Astrocyte of the spinal cord (primary cell): ENCODE results near the gene C1orf159.

Source experiments
- DNase-seq: peaks from one replicate; pipeline ENCODE4 v3.0.0; 2011; ENCODE audit warnings: low read depth, low spot score
- H3K4me3 ChIP-seq: 2 replicates; pipeline ENCODE4 v1.5.1; 2011; ENCODE audit warnings: low read depth, mild to moderate bottlenecking, low read length, moderate library complexity
- in situ Hi-C: cut with HindIII; loops from 2 replicates; pipeline ENCODE4 v1.10.0; 2017; ENCODE audit warnings: low sequenced_read_pairs
- TF ChIP-seq, protein P1 (sequence below): IDR thresholded peaks from 2 replicates; pipeline ENCODE4 v1.5.1; 2012; ENCODE audit warnings: low read depth, mild to moderate bottlenecking, low read length, inconsistent platforms

The C1orf159 gene

DNA sequence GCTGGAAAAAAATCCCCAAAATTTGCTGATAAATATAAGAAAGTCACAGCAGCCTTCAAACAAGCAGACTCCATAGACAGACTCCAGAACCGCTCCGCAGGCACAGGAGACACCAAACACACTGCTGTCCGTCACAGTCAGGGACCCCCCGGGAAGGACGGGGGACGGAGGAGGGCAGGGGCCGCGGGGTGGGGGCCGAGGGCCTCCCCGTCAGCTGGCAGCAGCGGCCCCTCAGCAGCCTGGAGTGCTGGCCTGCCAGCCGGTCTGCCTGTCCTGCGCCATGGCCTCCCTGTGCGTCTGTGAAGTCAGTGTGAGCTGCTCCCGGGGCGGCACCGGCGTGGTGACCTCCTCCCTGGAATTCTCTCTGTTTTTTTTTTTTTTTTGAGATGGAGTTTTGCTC lies 10.1 kb upstream of the C1orf159 start:
- TF ChIP-seq, protein P1, sequence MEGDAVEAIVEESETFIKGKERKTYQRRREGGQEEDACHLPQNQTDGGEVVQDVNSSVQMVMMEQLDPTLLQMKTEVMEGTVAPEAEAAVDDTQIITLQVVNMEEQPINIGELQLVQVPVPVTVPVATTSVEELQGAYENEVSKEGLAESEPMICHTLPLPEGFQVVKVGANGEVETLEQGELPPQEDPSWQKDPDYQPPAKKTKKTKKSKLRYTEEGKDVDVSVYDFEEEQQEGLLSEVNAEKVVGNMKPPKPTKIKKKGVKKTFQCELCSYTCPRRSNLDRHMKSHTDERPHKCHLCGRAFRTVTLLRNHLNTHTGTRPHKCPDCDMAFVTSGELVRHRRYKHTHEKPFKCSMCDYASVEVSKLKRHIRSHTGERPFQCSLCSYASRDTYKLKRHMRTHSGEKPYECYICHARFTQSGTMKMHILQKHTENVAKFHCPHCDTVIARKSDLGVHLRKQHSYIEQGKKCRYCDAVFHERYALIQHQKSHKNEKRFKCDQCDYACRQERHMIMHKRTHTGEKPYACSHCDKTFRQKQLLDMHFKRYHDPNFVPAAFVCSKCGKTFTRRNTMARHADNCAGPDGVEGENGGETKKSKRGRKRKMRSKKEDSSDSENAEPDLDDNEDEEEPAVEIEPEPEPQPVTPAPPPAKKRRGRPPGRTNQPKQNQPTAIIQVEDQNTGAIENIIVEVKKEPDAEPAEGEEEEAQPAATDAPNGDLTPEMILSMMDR, result no peak
- DNase-seq, result no peak
- no peak overlapping the region for H3K4me3 ChIP-seq
- in situ Hi-C loops, result no loop called here

DNA sequence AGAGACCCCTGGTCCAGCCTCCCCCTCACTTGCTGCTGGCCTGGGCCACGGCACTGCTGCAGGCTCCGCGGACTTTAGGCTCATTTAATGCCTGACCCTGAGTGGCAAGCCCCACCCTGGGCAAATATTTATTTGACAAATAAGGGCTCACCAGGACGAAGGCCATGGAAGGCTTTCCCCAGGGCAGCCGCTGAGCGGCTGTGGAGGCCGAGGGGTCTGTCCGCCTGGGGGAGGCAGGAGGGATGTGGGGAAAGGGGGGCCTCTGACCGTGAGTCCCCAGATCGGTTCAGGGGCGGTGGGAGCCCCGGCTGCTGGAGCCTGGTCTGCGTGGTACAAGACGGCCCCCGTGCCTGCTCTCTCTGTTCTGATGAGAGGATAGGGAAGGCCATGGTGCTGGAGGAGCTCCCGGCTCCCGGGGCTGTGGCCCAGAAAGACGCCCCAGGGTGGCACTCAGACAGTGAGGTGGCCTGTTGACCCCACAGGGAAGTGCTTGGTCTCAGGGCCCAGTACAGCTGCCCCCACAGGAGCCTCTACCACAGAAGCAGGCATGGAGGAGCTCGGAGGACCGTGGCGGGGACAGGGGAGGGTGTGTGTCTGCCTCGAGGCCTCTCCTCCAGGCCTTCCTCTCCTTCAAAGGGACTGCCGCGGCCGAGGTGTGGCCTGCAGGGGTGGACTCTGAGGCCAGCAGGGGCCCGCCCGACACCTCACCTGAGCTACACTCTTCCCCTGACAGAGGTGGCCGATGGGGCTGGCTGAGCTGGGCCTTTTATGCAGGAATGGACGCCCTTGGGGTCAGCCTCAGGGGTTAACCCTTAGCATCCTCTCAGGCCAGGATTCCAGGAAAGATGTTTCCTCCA lies 9.1 kb upstream of the C1orf159 start:
- DNase-seq, result no peak
- no peak overlapping the region for H3K4me3 ChIP-seq
- in situ Hi-C loops, result no loop called here
- TF ChIP-seq, protein P1, result no peak

DNA sequence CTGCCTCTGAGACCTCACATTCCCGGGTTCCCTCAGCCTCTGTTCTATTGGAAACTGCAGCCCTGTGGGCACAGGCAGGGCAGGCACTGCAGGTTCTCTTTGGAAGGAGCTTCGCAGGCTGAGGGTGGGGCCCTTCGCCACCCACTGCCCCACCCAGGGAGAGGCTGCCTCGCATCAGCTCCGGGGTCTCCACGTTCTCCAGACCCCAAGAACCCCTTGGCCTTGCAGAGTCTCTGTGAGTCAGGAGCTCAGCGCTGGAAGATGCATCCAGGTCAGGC lies 8.6 kb upstream of the C1orf159 start:
- TF ChIP-seq, protein P1, result no peak
- no peak for DNase-seq
- in situ Hi-C loops, result no loop called here
- H3K4me3 ChIP-seq, result no peak overlapping the region

DNA sequence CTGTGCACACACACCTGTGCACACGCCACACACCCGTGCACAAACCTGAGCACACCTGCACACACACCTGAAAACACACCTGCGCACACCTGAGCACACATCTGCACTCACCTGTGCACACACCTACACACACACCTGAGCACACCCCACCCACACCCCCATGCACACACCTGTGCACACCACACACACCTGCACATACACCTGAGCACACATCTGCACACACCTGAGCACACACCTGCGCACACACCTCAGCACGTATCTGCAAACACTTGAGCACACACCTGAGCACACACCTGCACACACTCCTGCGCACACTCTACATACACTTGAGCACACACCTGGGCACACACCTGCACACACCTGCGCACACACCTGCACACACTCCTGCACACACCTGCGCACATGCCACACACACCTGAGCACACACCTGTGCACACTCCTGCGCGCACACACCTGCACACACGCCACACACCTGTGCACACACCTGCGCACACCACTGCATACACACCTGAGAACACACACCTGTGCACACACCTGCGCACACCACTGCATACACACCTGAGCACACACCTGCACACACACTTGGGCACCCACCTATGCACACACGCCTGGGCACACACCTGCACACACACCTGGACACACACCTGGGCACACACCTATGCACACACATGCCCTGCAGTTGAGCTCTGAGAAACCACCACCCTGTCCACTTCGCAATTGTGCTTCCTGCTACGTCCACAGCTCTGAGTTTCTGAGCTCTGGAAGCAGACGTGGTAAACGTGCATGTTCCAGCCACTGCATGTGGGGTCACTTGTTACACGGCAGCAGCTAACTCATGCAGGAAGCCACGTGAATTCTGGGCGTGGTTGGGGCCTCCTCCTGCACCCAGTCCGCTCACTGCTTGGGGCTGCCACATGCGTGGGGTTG lies 8.0 kb upstream of the C1orf159 start:
- H3K4me3 ChIP-seq, result no peak overlapping the region
- TF ChIP-seq, protein P1, result no peak
- in situ Hi-C loops, result no loop called here
- DNase-seq, result no peak

DNA sequence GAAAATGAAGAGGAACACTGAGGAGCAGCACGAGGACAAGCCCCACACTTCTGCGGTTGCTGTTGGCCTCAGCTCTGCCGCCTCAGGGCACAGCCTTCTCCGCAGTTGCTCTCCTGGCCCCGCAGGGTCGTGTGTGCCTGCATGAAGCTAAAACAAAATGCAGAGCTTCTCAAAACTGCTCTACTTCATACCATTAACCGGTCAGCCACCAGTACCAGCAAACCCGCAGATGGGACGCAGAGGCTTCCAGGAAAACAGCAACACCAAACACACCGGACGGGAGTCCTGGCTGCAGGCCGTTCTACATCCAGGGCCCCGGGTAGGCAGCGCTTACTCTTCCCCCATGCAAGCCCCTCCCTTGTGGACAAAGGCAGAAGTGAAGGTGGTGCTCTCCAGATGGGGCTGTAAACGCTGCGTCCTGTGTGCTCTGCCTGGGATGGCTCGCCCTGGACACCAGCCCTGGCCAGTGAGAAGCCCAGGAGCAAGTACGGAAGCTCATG lies 7.1 kb upstream of the C1orf159 start:
- H3K4me3 ChIP-seq, result no peak overlapping the region
- in situ Hi-C loops, result no loop called here
- TF ChIP-seq, protein P1, result no peak
- no peak for DNase-seq

DNA sequence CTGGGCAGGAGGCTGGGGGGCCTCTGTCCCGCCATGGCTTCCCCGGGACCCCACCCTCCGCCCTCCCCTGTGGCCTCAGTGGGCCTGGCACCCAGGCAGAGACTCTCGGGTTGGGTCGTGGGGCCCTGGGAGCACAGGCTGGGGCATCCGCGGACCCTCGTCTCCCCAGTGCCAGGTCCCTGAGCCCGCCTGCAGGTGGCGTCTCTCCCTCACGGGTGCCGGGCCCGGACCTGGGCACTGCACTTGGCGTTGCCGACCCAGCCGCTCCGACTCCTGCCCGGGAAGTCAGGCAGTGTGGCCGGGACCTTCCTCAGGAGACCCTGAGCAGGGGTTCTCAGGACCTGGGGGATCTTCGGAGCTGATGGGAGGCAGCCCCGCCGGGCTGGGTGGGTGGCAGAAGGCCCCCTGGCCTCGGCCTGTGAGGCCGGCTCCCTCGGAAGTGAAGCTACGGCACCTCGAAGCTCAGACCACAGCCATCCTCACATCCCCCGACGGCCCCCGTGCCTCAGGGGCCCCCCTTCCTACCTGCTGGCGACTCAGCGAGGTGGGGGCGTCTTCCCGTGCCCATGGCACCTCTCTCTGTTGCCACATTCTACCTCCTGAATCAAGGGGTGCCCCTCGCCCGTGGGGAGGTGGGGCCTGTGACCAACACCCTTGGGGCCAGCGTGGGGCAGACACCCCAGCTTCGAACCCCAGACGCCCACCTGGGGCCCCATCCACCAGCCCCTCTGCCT lies 6.4 kb upstream of the C1orf159 start:
- DNase-seq, result peak; percentile 46
- H3K4me3 ChIP-seq, result no peak overlapping the region
- in situ Hi-C loops, result no loop called here
- TF ChIP-seq, protein P1, result peak; percentile 92
